GM19397 (cell line): Measurements from ENCODE around the gene GRIP1.

ENCODE experiments used
- ATAC-seq: cut with Tn5 transposase; IDR thresholded peaks from one replicate; pipeline ENCODE4 v1.9.1; 2021; ENCODE audit warnings: mild to moderate bottlenecking, moderate library complexity; ENCODE audit not compliant: unreplicated experiment

The GRIP1 gene

GRCh38 chr12:66461331-66461730 lies 217.5 kb downstream of the GRIP1 start:
- no peak for ATAC-seq

- ATAC-seq = no peak
Measured at GRCh38 chr12:66459944-66460482, 218.9 kb downstream of the GRIP1 start.

- ATAC-seq = no peak
Measured at GRCh38 chr12:66456612-66457011, 222.3 kb downstream of the GRIP1 start.

- no peak for ATAC-seq
Measured at GRCh38 chr12:66453844-66454243, 225.0 kb downstream of the GRIP1 start.

GRCh38 chr12:66453120-66453519 lies 225.8 kb downstream of the GRIP1 start:
- ATAC-seq = no peak

- ATAC-seq = no peak
Measured at GRCh38 chr12:66449531-66449930, 229.3 kb downstream of the GRIP1 start.

GRCh38 chr12:66447643-66448042 lies 231.2 kb downstream of the GRIP1 start:
- ATAC-seq = no peak

GRCh38 chr12:66446276-66446675 lies 232.6 kb downstream of the GRIP1 start:
- ATAC-seq = no peak

GRCh38 chr12:66441905-66442559 lies 236.8 kb downstream of the GRIP1 start:
- no peak for ATAC-seq

GRCh38 chr12:66438601-66439000 lies 240.3 kb downstream of the GRIP1 start:
- no peak for ATAC-seq

GRCh38 chr12:66430106-66430505 lies 248.8 kb downstream of the GRIP1 start:
- ATAC-seq = no peak

GRCh38 chr12:66428870-66429269 lies 250.0 kb downstream of the GRIP1 start:
- ATAC-seq = no peak

- ATAC-seq = no peak
Measured at GRCh38 chr12:66428261-66428660, 250.6 kb downstream of the GRIP1 start.

- no peak for ATAC-seq
Measured at GRCh38 chr12:66426696-66427095, 252.2 kb downstream of the GRIP1 start.

- no peak for ATAC-seq
Measured at GRCh38 chr12:66423266-66423665, 255.6 kb downstream of the GRIP1 start.

- ATAC-seq = no peak
Measured at GRCh38 chr12:66418908-66419307, 260.0 kb downstream of the GRIP1 start.

GRCh38 chr12:66417217-66417616 lies 261.7 kb downstream of the GRIP1 start:
- no peak for ATAC-seq

- ATAC-seq = peak; percentile 51
Measured at GRCh38 chr12:66409195-66409871, 269.5 kb downstream of the GRIP1 start.

GRCh38 chr12:66405395-66405794 lies 273.5 kb downstream of the GRIP1 start:
- ATAC-seq = no peak

- no peak for ATAC-seq
Measured at GRCh38 chr12:66403746-66404145, 275.1 kb downstream of the GRIP1 start.

- no peak for ATAC-seq
Measured at GRCh38 chr12:66399911-66400306, 279.0 kb downstream of the GRIP1 start.
